GM12878 (cell line): ENCODE measurements around the gene CCDC27. TPM values are rescaled to one million over a fixed set of nuclear protein-coding genes. Genes with fewer than 3 reads are reported as not detected.

Experiments used
- ATAC-seq: fragments of 200-7000 bp; cut with Tn5 transposase; 3 replicates; pipeline ENCODE4 v1.9.1; 2020; ENCODE audit warnings: mild to moderate bottlenecking, moderate library complexity
- BruUV-seq: library from RNA; stranded (reverse); fragments of 400-500 nt; replicated peaks from 2 replicates; lab custom pipeline; 2021; lab: Mats Ljungman, UMichigan
- CTCF ChIA-PET: fragments of 300-600 bp; sonication (Branson Sonifier 250); formaldehyde crosslinking; extraction: SDS; loops from one replicate; lab custom pipeline; 2021; ENCODE audit warnings: inconsistent platforms; lab: Yijun Ruan, JAX
- POLR2A ChIA-PET: fragments of 350-600 bp; formaldehyde crosslinking; extraction: SDS; loops from one replicate; lab custom pipeline; 2021; ENCODE audit warnings: inconsistent platforms; lab: Charles Lee
- RAD21 ChIA-PET: fragments of 300-600 bp; sonication (Branson Sonifier 250); formaldehyde crosslinking; loops from one replicate; lab custom pipeline; 2023; ENCODE audit warnings: antibody characterized with exemption; ENCODE audit not compliant: unreplicated experiment; lab: Charles Lee
- SMC1A ChIA-PET: fragments of 300-600 bp; sonication (Branson Sonifier 250); formaldehyde crosslinking; loops from one replicate; lab custom pipeline; 2023; ENCODE audit not compliant: unreplicated experiment, uncharacterized antibody; lab: Charles Lee
- DNase-seq: peaks from one replicate; pipeline ENCODE4 v3.0.0-alpha.2; 2011; ENCODE audit warnings: low read depth, low spot score
- FAIRE-seq: peaks from 3 replicates; lab custom pipeline; 2011; peaks lifted over from hg19 to GRCh38; lab: Jason Lieb, UNC
- H2AFZ ChIP-seq: 2 replicates; pipeline ENCODE4 v1.6.0; 2011; ENCODE audit warnings: low read depth, low read length, control low read depth; ENCODE audit not compliant: control insufficient read depth
- H3K27ac ChIP-seq: 2 replicates; pipeline ENCODE4 v1.5.1; 2011; ENCODE audit warnings: control low read depth; ENCODE audit not compliant: control insufficient read depth, insufficient read depth
- H3K27me3 ChIP-seq, 2 experiments: replicated peaks in 1 of 2; 2 replicates each; pipeline versions ENCODE4 v1.6.0 to v1.6.1; 2011; ENCODE audit warnings: low read length in 1 of 2; ENCODE audit not compliant: control insufficient read depth in 2 of 2, insufficient read depth in 2 of 2
- H3K36me3 ChIP-seq, 2 experiments: 2 replicates each; pipeline ENCODE4 v1.5.1; 2011; ENCODE audit warnings: low read length in 1 of 2; ENCODE audit not compliant: control insufficient read depth in 2 of 2, insufficient read depth in 2 of 2
- H3K4me1 ChIP-seq: 2 replicates; pipeline ENCODE4 v1.6.1; 2011; ENCODE audit warnings: mild to moderate bottlenecking, low read length, moderate library complexity, mixed read lengths; ENCODE audit not compliant: control insufficient read depth, insufficient read depth
- H3K4me2 ChIP-seq: 2 replicates; pipeline ENCODE4 v1.6.0; 2011; ENCODE audit warnings: control low read depth; ENCODE audit not compliant: control insufficient read depth, insufficient read depth
- H3K4me3 ChIP-seq: fragments of 200-600 bp; sonication (generic); 2 replicates; pipeline ENCODE4 v1.5.1; 2016
- H3K79me2 ChIP-seq: 2 replicates; pipeline ENCODE4 v1.6.0; 2011; ENCODE audit warnings: low read length; ENCODE audit not compliant: control insufficient read depth, insufficient read depth
- H3K9ac ChIP-seq: 2 replicates; pipeline ENCODE4 v1.8.0; 2011; ENCODE audit warnings: low read length, control low read depth, mixed read lengths; ENCODE audit not compliant: control insufficient read depth, insufficient read depth
- H3K9me3 ChIP-seq: replicated peaks from 3 replicates; pipeline ENCODE4 v1.5.1; 2011; ENCODE audit warnings: mild to moderate bottlenecking, low read length; ENCODE audit not compliant: control insufficient read depth, insufficient read depth
- H4K20me1 ChIP-seq: 2 replicates; pipeline ENCODE4 v1.6.0; 2011; ENCODE audit not compliant: control insufficient read depth, insufficient read depth
- ASH2L ChIP-seq: fragments of 300-600, 200-600 bp; sonication (generic); IDR thresholded peaks from 2 replicates; pipeline ENCODE4 v1.6.1; 2017; ENCODE audit warnings: low read depth, mild to moderate bottlenecking, borderline replicate concordance
- ATF2 ChIP-seq: IDR thresholded peaks from 2 replicates; pipeline ENCODE4 v1.6.1; 2012; ENCODE audit warnings: low read length, inconsistent platforms
- HDAC6 ChIP-seq: fragments of 200-600 bp; sonication (generic); IDR thresholded peaks from one replicate; pipeline ENCODE4 v1.8.0; 2017; ENCODE audit warnings: antibody characterized with exemption; ENCODE audit not compliant: unreplicated experiment
- PAX8 ChIP-seq: fragments of 450-650 bp; IDR thresholded peaks from 2 replicates; pipeline ENCODE4 v1.6.1; 2017; ENCODE audit warnings: mild to moderate bottlenecking, moderate library complexity
- SMAD1 ChIP-seq: fragments of 450-650 bp; IDR thresholded peaks from 2 replicates; pipeline ENCODE4 v1.6.1; 2018; ENCODE audit warnings: mild to moderate bottlenecking, low read depth; ENCODE audit not compliant: partially characterized antibody
- WGBS: methylation state at CpG from one replicate; pipeline ENCODE4 v1.1.6; 2016; ENCODE audit warnings: low lambda C conversion rate; ENCODE audit not compliant: insufficient replicate concordance, insufficient coverage; ENCODE audit errors: missing lambda C conversion rate; 5-methylcytosine and 5-hydroxymethylcytosine counted together
- in situ Hi-C: fragments of 300-500 bp; cut with MboI; formaldehyde crosslinking; loops from 9 replicates; pipeline ENCODE4 v1.14.3; 2018; ENCODE audit warnings: mixed read lengths
- intact Hi-C: fragments of 100-400 bp; cut with micrococcal nuclease; formaldehyde crosslinking; loops from one replicate; pipeline ENCODE4 v1.14.2; 2022; ENCODE audit not compliant: unreplicated experiment
- polyA plus RNA-seq, 11 experiments: library from polyadenylated mRNA; depleted of rRNA in 4 of 11; unstranded in 6 of 11; stranded (reverse) in 5 of 11; fragments of >200 nt; fragmentation: Nextera tagmentation in 4 of 11; fragmentation: Illumina TruSeq in 1 of 11; extraction: Ambion mirVana in 4 of 11; extraction: Trizol in 1 of 11; gene quantifications; 1 replicate in 1 of 11; 2 replicates in 10 of 11; pipeline versions ENCODE4 v1.2.1 to v1.2.3, GENCODE V29; 2011 to 2016; ENCODE audit warnings: inconsistent platforms in 2 of 11, missing spikeins in 2 of 11, low read depth in 1 of 11
- total RNA-seq, 4 experiments: library from RNA; depleted of rRNA in 3 of 4; stranded (reverse); fragments of >200 nt in 3 of 4; fragmentation: Illumina TruSeq in 1 of 4; extraction: Trizol in 1 of 4; gene quantifications; 2 replicates each; pipeline versions ENCODE4 v1.2.1 to v1.2.3, GENCODE V29; 2013 to 2021
- TF ChIP-seq, protein P1 (sequence below): fragments of 450-650 bp; IDR thresholded peaks from 2 replicates; pipeline ENCODE4 v1.6.1; 2017; ENCODE audit warnings: mild to moderate bottlenecking, moderate library complexity

Gene CCDC27
- total and polyA plus RNA-seq, 10 of the 15 experiments (the other 5 are each of a cell fraction or from before 2014, with no cell fraction given): 0.05 TPM; not detected in 9

- no peak for ATAC-seq
- TF ChIP-seq ASH2L: no peak
- no TSS peak for BruUV-seq
- FAIRE-seq: no peak
- in situ Hi-C loops (no loop called here), intact Hi-C loops (no loop called here)
- Histone ChIP-seq H3K27ac (no peak overlapping the region), H3K4me3 (no peak overlapping the region), H2AFZ (no peak overlapping the region), H4K20me1 (no peaks in the 10 kb centered on the region), H3K9me3 (no peaks in the 10 kb centered on the region), H3K9ac (no peak overlapping the region), H3K4me1 (peaks cover 15% of the 10 kb centered on the region), H3K79me2 (no peaks in the 10 kb centered on the region), H3K4me2 (no peak overlapping the region), H3K27me3 (no peaks in the 10 kb centered on the region; a peak in 1 of 4 replicates), H3K36me3 (peaks cover 0 to 5% of the 10 kb centered on the region in 2 experiments; a peak in 2 of 4 replicates)
- ChIA-PET RAD21 (no interaction called here), CTCF (interaction anchor here (0.7 kb wide), 1 partner anchor 28 kb away, joined by 4 read pairs; no protein-coding TSS in a partner anchor), POLR2A (no interaction called here), SMC1A (interaction anchor here (0.9 kb wide), 1 partner anchor 75 kb away, joined by 3 read pairs; no protein-coding TSS in a partner anchor)
- no peak for DNase-seq
- WGBS: 62% methylated on average over 16 of the region's 19 CpGs
These were observed 22.2 kb downstream of the CCDC27 start for GRCh38 chr1:3774276-3774945.

- Histone ChIP-seq H3K9me3 (no peaks in the 10 kb centered on the region), H3K79me2 (no peaks in the 10 kb centered on the region), H3K36me3 (peaks cover under 1 to 7% of the 10 kb centered on the region in 2 experiments; a peak in 3 of 4 replicates), H3K27me3 (no peaks in the 10 kb centered on the region; a peak in 1 of 4 replicates), H3K4me1 (peaks cover 15% of the 10 kb centered on the region), H3K9ac (no peak overlapping the region), H3K27ac (no peak overlapping the region), H4K20me1 (no peaks in the 10 kb centered on the region), H3K4me3 (no peak overlapping the region), H3K4me2 (no peak overlapping the region), H2AFZ (no peak overlapping the region)
- FAIRE-seq: no peak
- ChIA-PET RAD21 (interaction anchor here (1.2 to 1.5 kb wide), 3 partner anchors 21 to 29 kb away, joined by 4 to 12 read pairs (median 5); partner anchors contain the start of gene LRRC47), CTCF (interaction anchor here (0.9 to 1.5 kb wide), 7 partner anchors 10 to 132 kb away, joined by 3 to 8 read pairs (median 4); partner anchors contain the start of gene LRRC47), POLR2A (interaction anchor here (1.3 kb wide), 1 partner anchor 21 kb away, joined by 4 read pairs; the partner anchor contains the start of gene LRRC47), SMC1A (no interaction called here)
- in situ Hi-C loops (no loop called here), intact Hi-C loops (no loop called here)
- DNase-seq: no peak
- BruUV-seq: no TSS peak
- TF ChIP-seq, protein P1, sequence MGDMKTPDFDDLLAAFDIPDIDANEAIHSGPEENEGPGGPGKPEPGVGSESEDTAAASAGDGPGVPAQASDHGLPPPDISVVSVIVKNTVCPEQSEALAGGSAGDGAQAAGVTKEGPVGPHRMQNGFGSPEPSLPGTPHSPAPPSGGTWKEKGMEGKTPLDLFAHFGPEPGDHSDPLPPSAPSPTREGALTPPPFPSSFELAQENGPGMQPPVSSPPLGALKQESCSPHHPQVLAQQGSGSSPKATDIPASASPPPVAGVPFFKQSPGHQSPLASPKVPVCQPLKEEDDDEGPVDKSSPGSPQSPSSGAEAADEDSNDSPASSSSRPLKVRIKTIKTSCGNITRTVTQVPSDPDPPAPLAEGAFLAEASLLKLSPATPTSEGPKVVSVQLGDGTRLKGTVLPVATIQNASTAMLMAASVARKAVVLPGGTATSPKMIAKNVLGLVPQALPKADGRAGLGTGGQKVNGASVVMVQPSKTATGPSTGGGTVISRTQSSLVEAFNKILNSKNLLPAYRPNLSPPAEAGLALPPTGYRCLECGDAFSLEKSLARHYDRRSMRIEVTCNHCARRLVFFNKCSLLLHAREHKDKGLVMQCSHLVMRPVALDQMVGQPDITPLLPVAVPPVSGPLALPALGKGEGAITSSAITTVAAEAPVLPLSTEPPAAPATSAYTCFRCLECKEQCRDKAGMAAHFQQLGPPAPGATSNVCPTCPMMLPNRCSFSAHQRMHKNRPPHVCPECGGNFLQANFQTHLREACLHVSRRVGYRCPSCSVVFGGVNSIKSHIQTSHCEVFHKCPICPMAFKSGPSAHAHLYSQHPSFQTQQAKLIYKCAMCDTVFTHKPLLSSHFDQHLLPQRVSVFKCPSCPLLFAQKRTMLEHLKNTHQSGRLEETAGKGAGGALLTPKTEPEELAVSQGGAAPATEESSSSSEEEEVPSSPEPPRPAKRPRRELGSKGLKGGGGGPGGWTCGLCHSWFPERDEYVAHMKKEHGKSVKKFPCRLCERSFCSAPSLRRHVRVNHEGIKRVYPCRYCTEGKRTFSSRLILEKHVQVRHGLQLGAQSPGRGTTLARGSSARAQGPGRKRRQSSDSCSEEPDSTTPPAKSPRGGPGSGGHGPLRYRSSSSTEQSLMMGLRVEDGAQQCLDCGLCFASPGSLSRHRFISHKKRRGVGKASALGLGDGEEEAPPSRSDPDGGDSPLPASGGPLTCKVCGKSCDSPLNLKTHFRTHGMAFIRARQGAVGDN: no peak
- TF ChIP-seq SMAD1 (no peak), PAX8 (no peak), ATF2 (no peak), HDAC6 (no peak)
- WGBS: 54% methylated on average over 17 of the region's 17 CpGs
- ATAC-seq: no peak
These were observed 22.8 kb downstream of the CCDC27 start for GRCh38 chr1:3774946-3775489.
